GM20000 (cell line): ENCODE results near the gene LRMDA.

Experiments
- DNase-seq: peaks from one replicate; pipeline ENCODE4 v3.0.0; 2012; ENCODE audit warnings: low spot score
- CTCF ChIP-seq: IDR thresholded peaks from 2 replicates; pipeline ENCODE4 v1.5.1; 2012; ENCODE audit warnings: mild to moderate bottlenecking, control low read depth; ENCODE audit errors: extremely low read depth, missing control alignments

LRMDA gene

GRCh38 chr10:76080451-76080850 is 649.0 kb downstream of the LRMDA start:
- DNase-seq = no peak
- no peak for TF ChIP-seq CTCF

- no peak for DNase-seq
- TF ChIP-seq CTCF = no peak
Measured at GRCh38 chr10:76080991-76081390, 649.6 kb downstream of the LRMDA start.

GRCh38 chr10:76082232-76082631 is 650.8 kb downstream of the LRMDA start:
- TF ChIP-seq CTCF = no peak
- no peak for DNase-seq

GRCh38 chr10:76082956-76083355 is 651.5 kb downstream of the LRMDA start:
- no peak for TF ChIP-seq CTCF
- no peak for DNase-seq

- DNase-seq = no peak
- TF ChIP-seq CTCF = no peak
Measured at GRCh38 chr10:76085002-76085816, 653.8 kb downstream of the LRMDA start.

GRCh38 chr10:76085817-76086167 is 654.4 kb downstream of the LRMDA start:
- TF ChIP-seq CTCF = no peak
- DNase-seq = no peak

- no peak for TF ChIP-seq CTCF
- DNase-seq = no peak
Measured at GRCh38 chr10:76086170-76086760, 654.8 kb downstream of the LRMDA start.
